AG08395 (cell line): ENCODE measurements around the gene MSI2.

Experiments used
- DNase-seq: peaks from one replicate; pipeline ENCODE4 v3.0.0; 2012; ENCODE audit warnings: mixed read lengths, low spot score

MSI2 gene

GRCh38 chr17:57685499-57686132 lies 429.3 kb downstream of the MSI2 start:
- DNase-seq, result no peak

- no peak for DNase-seq
These were observed 431.3 kb downstream of the MSI2 start for GRCh38 chr17:57687642-57688041.

- no peak for DNase-seq
These were observed 432.9 kb downstream of the MSI2 start for GRCh38 chr17:57689254-57689653.

GRCh38 chr17:57691939-57692338 lies 435.6 kb downstream of the MSI2 start:
- DNase-seq, result no peak

- DNase-seq, result no peak
These were observed 436.4 kb downstream of the MSI2 start for GRCh38 chr17:57692770-57693169.

- DNase-seq, result no peak
These were observed 437.7 kb downstream of the MSI2 start for GRCh38 chr17:57694051-57694450.

GRCh38 chr17:57696050-57696449 lies 439.7 kb downstream of the MSI2 start:
- no peak for DNase-seq

- no peak for DNase-seq
These were observed 440.9 kb downstream of the MSI2 start for GRCh38 chr17:57697197-57697596.

GRCh38 chr17:57697891-57698711 lies 441.8 kb downstream of the MSI2 start:
- DNase-seq, result no peak

GRCh38 chr17:57699751-57700219 lies 443.5 kb downstream of the MSI2 start:
- peak; percentile 14 for DNase-seq

- no peak for DNase-seq
These were observed 444.8 kb downstream of the MSI2 start for GRCh38 chr17:57701124-57701523.

- no peak for DNase-seq
These were observed 446.9 kb downstream of the MSI2 start for GRCh38 chr17:57703273-57703672.

- DNase-seq, result no peak
These were observed 448.1 kb downstream of the MSI2 start for GRCh38 chr17:57704448-57704847.

- no peak for DNase-seq
These were observed 449.8 kb downstream of the MSI2 start for GRCh38 chr17:57705921-57706695.

- no peak for DNase-seq
These were observed 450.4 kb downstream of the MSI2 start for GRCh38 chr17:57706761-57707160.

- DNase-seq, result no peak
These were observed 451.6 kb downstream of the MSI2 start for GRCh38 chr17:57707892-57708291.

GRCh38 chr17:57708410-57708809 lies 452.1 kb downstream of the MSI2 start:
- no peak for DNase-seq

- DNase-seq, result no peak
These were observed 456.8 kb downstream of the MSI2 start for GRCh38 chr17:57713140-57713539.

GRCh38 chr17:57714665-57715180 lies 458.4 kb downstream of the MSI2 start:
- DNase-seq, result no peak

GRCh38 chr17:57715981-57716380 lies 459.7 kb downstream of the MSI2 start:
- no peak for DNase-seq

- DNase-seq, result no peak
These were observed 462.6 kb downstream of the MSI2 start for GRCh38 chr17:57718878-57719277.

GRCh38 chr17:57720386-57721035 lies 464.2 kb downstream of the MSI2 start:
- DNase-seq, result no peak
